HG03159 (cell line): Measurements from ENCODE around the gene SH2B3.
"Not testable (repeated sequence)": the region's sequence is repeated elsewhere in the genome, so short reads cannot be mapped to it uniquely, and the experiment has no call there.

Experiments used
- ATAC-seq: cut with Tn5 transposase; IDR thresholded peaks from one replicate; pipeline ENCODE4 v1.9.1; 2021; ENCODE audit warnings: mild to moderate bottlenecking, moderate library complexity; ENCODE audit not compliant: unreplicated experiment

SH2B3 gene

DNA sequence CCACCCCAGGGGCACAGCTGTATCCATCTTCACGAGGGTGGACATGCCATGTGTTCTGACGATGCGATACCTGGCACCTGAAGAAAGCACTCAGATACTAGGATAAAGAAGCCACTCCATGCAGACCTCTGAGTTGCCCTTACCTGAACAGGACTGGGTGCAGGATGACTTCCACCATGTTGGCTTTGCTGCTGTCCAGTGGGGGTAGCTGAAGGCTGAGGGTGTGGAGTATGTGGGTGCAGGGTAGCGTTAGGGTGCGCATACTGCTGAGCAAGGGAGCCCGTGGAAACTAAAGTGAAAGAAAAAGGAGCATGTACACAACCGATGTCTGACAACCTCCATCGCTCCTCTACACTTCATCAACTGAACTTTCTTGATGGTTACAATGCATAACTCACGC, 51.3 kb downstream of the SH2B3 start:
- ATAC-seq, result no peak

DNA sequence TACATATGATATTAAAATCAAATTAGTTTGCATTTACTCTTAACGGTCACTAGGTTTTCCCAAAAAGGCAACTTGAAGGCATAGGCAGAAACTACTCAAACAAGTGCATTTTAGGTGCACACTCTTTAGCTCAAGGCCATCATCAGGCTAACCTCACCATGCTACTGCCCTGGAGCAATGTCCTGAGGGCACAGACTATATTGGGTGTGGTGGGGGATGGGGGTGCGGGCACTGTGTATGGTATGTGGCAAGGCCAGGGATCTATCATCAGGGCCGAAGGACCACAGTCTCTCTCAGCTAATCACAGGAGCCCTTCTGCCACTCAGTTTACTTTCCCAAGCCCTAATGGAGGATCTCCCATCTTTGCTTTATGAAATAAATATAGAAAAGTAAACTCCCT, 51.9 kb downstream of the SH2B3 start:
- no peak for ATAC-seq

DNA sequence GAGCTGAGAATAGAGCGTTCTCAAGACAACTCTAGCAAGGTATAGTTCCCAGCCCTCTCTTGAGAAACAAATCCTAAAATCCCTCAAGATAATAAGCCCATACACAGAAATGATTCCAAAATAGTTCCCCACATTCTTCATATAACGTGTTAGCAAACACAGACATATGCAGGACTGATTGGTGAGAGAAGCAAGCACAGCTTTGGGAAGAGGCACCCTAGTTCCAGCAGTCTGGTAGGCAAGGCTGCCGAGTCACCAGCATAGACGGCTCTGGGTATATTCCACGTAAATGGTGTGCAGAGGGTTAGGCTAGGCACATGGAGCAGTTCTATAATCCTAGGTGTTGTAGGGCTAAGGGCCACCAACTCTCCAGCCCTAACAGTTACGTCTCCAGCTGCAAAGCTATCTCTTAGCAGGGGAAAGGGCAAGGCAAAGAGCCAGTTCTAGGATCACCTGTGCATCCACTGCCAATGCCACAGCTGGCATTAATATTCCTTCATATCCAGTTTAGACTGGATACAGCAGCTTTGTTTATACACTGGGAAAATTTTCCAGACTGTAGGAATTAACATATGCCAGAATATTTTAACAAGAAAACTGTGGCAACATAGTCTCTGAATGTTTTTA, 52.9 kb downstream of the SH2B3 start:
- no peak for ATAC-seq

DNA sequence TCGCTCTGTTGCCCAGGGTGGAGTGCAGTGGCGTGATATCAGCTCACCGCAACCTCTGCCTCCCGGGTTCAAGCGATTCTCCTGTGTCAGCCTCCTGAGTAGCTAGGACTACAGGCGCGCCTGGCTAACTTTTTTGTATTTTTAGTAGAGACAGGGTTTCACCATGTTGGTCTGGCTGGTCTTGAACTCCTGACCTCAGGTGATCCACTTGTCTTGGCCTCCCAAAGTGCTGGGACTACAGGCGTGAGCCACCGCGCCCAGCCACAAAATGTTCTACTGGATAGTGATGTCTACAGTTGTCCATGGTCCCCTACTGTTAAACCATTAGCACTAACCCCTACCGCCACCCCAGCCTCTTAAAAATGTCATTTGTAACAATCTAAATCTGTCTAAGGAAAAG, 54.4 kb downstream of the SH2B3 start:
- ATAC-seq, result not testable (repeated sequence)

DNA sequence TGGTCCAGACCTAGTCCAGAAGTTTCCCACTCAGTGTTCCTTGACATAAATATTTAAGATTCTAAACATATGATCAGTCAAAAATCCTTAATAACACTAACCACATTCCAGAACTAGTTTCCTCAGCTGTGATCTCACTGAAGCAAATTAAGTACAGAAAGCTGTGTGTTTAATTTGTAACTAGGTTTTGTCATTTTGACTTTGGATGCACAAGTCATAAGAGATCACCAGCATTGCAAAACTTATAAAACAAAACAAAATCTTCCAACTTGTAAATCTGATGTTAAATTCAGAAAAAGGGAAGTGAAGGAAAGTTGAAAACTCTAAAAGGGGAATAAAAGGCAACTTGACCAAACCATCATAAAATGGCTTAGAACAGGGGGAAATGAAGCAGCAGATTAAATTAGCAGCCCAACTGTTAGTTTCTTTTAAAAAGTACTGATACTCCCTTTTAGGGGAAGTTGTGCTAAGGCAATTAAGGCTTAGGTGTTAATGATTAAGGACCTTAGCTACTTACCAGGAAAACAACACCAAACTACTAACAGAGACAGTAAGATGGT, 56.6 kb downstream of the SH2B3 start:
- ATAC-seq, result no peak

DNA sequence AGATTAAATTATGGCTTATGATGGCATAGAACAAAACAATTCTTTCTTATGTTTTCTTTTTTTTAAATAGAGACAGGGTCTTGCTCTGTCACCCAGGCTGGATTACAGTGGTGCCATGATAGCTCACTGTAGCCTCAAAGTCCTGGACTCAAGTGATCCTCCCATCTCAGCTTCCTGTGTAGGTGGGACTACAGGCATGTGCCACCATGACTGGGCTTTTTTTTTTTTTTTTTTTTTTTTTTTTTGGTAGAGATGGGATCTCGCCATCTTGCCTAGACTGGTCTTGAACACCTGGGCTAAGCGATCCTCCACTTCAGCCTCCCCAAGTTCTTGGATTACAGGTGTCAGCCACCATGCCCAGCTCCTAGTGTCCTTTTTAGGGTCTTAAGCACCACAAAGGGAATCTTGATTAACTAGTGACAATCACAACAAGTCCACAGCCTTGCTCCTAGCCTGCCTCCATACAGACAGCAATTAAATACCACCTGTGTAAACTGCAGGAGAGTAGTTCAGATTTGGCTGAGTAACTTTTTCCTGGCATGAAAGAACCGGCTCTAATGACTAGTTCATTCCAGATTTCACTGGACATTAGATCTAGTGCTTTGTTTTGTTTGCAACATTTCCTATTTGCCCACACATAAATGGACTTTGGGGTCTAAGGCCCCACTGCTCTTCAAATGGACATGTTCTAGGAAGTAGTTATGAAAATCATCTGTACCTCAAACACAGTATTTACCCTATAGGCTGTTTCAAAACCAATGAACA, 61.6 kb downstream of the SH2B3 start:
- ATAC-seq, result no peak

DNA sequence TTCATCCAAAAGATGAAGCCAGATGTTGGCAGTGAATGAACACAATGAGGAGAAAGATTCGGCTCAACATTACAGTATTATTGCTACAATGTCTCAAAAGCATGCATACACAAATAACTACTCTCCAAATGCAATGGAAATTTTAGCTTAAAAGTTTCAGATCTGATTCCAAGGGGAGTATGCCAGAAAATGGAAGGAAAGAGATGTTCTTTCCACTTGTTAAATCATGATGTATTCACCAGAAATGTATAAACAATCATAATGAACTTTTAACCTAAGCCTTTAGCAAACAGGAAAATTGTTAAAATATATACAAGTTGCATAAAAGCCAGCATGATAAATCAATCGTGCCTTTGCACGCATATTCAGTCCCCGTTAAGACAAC, 62.1 kb downstream of the SH2B3 start:
- no peak for ATAC-seq

DNA sequence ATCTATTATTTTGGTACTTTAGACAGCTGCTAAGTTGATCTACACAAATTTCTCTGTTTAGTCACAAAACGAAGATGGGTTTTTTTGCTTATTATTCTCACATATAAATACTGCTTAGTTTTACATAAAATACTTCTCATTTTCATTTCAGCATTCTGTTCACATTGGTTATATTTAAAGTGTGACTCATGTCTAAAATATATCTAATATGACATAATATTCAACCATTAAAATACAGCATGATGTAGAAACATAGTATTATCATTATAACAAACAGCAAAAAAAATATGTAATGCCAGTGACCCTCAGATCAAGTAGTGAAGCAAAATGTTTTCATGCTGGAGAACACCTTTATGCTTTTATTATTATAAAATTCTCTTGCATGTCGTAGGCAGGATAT, 63.7 kb downstream of the SH2B3 start:
- no peak for ATAC-seq

DNA sequence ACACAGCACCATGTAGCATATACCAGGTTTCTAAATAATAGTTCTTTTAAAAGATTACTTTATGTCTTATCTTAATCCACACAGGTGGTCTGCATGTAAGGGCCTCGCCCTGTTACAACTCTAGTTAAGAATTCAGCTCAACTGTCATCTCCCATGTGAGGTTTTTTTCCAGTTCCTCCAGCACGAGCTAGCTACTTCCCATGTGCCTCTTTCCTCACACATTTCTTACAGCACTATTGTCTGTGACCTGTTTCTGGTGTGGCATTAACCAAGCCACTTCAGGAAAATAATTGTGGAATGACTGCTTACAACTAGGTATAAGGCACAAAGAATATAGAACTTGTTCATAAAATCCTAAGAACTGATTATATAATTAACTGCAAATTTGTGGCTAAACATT, 65.5 kb downstream of the SH2B3 start:
- no peak for ATAC-seq

DNA sequence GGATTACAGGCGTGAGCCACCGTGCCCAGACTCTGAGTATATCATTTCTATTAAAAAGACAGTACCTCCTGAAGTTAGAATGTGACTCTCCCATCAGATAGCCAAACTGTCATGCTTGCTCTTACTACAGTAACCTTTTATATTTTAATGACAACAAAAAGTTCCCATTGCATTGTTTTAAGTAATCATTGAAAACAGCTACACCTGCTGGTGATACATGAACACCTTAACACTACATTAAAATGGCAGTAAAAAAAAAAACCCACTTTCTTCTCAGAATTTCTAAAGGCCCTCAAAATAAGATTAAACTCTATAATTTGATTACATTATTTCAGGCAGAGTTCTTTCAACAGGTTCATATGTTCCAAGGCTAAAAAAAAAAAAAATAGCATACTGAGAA, 76.7 kb downstream of the SH2B3 start:
- ATAC-seq, result no peak

DNA sequence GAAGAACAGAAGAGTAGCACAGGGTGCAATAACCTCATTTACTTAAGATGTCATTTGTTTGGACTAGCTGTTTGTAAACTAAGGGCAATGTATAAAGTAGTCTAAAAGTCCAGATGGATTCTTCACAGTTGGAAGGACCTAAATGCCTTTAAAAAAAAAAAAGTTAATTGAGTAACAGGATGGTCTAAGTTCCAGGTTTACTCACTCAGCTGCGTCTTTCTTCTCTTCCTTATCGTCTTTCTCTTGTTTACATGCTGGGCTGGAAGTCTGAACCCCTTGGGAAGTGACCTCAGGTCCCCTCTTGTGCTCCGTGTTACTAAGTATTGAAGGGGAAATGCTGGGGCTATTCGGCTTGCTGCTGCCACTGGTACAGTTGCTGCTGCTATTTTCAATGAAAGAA, 82.5 kb downstream of the SH2B3 start:
- ATAC-seq, result no peak

DNA sequence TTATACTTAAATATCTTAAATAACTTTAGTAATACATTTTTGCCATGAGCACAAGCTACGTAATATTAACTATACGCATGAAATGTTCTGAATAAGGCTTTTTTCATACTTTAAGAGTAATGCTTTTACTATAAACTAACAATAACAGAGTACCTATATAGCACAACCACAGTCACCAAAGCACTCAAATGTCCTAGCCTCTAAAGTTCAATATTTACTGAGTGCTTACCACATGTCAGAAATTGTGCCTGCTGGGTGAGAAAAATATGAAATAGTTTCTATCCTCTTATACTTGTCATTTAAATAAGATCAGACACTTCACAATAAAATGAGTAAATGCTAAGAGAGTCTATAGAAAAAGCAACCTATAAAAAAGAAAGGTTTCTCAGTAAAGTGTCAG, 83.1 kb downstream of the SH2B3 start:
- ATAC-seq, result no peak

DNA sequence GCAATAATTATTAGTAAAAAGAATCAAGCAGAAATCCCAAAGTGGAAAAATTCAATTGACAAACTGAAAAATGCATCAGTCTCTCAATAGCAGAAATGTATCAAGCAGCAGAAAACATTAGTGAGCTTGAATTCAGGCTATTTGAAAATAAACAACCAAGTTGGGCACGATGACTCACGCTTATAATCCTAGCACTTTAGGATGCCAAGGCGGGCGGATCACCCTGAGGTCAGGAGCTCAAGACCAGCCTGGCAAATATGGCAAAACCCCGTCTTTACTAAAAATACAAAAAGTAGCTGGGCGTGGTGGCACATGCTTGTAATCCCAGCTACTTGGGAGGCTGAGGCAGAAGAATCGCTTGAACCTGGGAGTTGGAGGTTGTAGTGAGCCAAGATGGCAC, 87.3 kb downstream of the SH2B3 start:
- not testable (repeated sequence) for ATAC-seq

DNA sequence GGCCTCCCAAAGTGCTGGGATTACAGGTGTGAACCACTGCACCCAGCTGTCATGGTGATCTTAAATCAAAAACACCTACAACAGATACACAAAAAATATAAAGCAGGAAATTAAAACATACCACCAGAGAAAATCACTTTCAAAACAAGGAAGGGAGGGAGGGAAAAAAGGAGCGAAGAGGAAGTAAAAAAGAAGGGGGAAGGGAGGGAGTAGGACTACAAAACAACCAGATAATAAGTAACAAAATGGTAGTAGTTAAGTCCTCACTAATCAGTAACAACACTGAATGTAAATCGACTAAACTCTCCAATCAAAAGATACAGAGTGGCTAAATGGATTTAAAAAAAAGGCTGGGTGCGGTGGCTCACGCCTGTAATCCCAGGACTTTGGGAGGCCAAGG, 89.0 kb downstream of the SH2B3 start:
- ATAC-seq, result no peak
